ENCODE measurements around the gene CDK6.

The CDK6 gene

DNA sequence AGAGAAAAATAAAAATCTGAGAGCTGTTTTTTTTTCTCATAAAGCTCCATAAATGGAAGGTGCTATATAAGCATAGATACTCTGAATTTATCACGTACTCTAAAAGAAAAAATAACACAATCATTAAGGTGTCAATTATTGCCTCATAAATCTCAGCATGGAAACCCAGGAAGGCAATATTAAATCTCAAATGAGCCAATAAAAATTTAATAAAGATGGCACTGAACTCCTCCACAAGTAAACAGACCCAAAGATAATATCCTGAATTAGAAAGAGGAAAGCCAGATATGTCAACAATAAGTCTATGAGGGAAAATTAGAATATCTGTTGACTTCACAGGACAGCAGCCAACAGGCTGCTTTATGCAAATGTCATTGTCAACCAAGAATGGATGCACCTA lies 66.5 kb downstream of the CDK6 start:
- H3K36me3 ChIP-seq (ENCODE audit: insufficient read depth, low read length): peaks cover 96% of the 10 kb centered on the region
- H4K20me1 ChIP-seq (ENCODE audit: insufficient read depth, low read length): peaks cover 18% of the 10 kb centered on the region; the same call in 1 of the 2 replicates
- peaks cover 86% of the 10 kb centered on the region for H3K4me1 ChIP-seq (ENCODE audit: insufficient read depth, low read length)
- no peaks in the 10 kb centered on the region for H3K27me3 ChIP-seq (ENCODE audit: insufficient read depth, low read length, poor library complexity)
- no peak for TF ChIP-seq EZH2 (IDR thresholded peaks at IDR 0.05; ENCODE audit: borderline replicate concordance, low read depth, low read length, severe bottlenecking)
- TF ChIP-seq, protein P1, sequence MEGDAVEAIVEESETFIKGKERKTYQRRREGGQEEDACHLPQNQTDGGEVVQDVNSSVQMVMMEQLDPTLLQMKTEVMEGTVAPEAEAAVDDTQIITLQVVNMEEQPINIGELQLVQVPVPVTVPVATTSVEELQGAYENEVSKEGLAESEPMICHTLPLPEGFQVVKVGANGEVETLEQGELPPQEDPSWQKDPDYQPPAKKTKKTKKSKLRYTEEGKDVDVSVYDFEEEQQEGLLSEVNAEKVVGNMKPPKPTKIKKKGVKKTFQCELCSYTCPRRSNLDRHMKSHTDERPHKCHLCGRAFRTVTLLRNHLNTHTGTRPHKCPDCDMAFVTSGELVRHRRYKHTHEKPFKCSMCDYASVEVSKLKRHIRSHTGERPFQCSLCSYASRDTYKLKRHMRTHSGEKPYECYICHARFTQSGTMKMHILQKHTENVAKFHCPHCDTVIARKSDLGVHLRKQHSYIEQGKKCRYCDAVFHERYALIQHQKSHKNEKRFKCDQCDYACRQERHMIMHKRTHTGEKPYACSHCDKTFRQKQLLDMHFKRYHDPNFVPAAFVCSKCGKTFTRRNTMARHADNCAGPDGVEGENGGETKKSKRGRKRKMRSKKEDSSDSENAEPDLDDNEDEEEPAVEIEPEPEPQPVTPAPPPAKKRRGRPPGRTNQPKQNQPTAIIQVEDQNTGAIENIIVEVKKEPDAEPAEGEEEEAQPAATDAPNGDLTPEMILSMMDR (IDR thresholded peaks at IDR 0.05; ENCODE audit: borderline replicate concordance, extremely low read depth, low read length, poor library complexity, severe bottlenecking): no peak
- no peak overlapping the region for H3K4me2 ChIP-seq (ENCODE audit: insufficient read depth, low read length)
- DNase-seq (no peak), ATAC-seq (ENCODE audit: insufficient read depth, low read depth) (no peak)
- no peak overlapping the region for H2AFZ ChIP-seq (ENCODE audit: low read depth, low read length)
- peaks cover 99% of the 10 kb centered on the region for H3K79me2 ChIP-seq (ENCODE audit: insufficient read depth, low read length)
- H3K9ac ChIP-seq (ENCODE audit: low read depth, low read length): no peak overlapping the region
- H3K4me3 ChIP-seq (ENCODE audit: low read depth in 1 of 2, low read length in 2 of 2): no peak overlapping the region
- H3K9me3 ChIP-seq (ENCODE audit: insufficient read depth, low read length, severe bottlenecking): no peaks in the 10 kb centered on the region
- peak overlapping the region; percentile 6; the same call in 1 of the 2 replicates for H3K27ac ChIP-seq (ENCODE audit: low read length)

GRCh38 chr7:92769394-92769699 lies 67.0 kb downstream of the CDK6 start:
- H3K4me2 ChIP-seq (ENCODE audit: insufficient read depth, low read length): no peak overlapping the region

GRCh38 chr7:92768501-92769393 lies 67.6 kb downstream of the CDK6 start:
- Histone ChIP-seq H2AFZ (ENCODE audit: low read depth, low read length) (no peak overlapping the region), H3K4me1 (ENCODE audit: insufficient read depth, low read length) (peaks cover 95% of the 10 kb centered on the region), H3K9me3 (ENCODE audit: insufficient read depth, low read length, severe bottlenecking) (no peaks in the 10 kb centered on the region), H3K4me3 (ENCODE audit: low read depth in 1 of 2, low read length in 2 of 2) (no peak overlapping the region), H3K9ac (ENCODE audit: low read depth, low read length) (no peak overlapping the region), H4K20me1 (ENCODE audit: insufficient read depth, low read length) (peaks cover 17% of the 10 kb centered on the region; the same call in 1 of the 2 replicates), H3K27ac (ENCODE audit: low read length) (peak overlapping the region; percentile 52), H3K79me2 (ENCODE audit: insufficient read depth, low read length) (peaks cover 99% of the 10 kb centered on the region), H3K27me3 (ENCODE audit: insufficient read depth, low read length, poor library complexity) (no peaks in the 10 kb centered on the region), H3K4me2 (ENCODE audit: insufficient read depth, low read length) (peak overlapping the region; percentile 9; the same call in 1 of the 2 replicates), H3K36me3 (ENCODE audit: insufficient read depth, low read length) (peaks cover 95% of the 10 kb centered on the region)
- TF ChIP-seq EZH2 (IDR thresholded peaks at IDR 0.05; ENCODE audit: borderline replicate concordance, low read depth, low read length, severe bottlenecking): no peak
- TF ChIP-seq, protein P1 (IDR thresholded peaks at IDR 0.05; ENCODE audit: borderline replicate concordance, extremely low read depth, low read length, poor library complexity, severe bottlenecking): no peak
- no peak for DNase-seq
- 0 out of 3 replicates have a peak, but pooled peaks have one; percentile 23 for ATAC-seq (ENCODE audit: insufficient read depth, low read depth)

More at GRCh38 chr7:92769394-92769699, 67.0 kb downstream of the CDK6 start:
- Histone ChIP-seq H3K9ac (ENCODE audit: low read depth, low read length) (no peak overlapping the region), H3K4me3 (ENCODE audit: low read depth in 1 of 2, low read length in 2 of 2) (no peak overlapping the region), H3K4me1 (ENCODE audit: insufficient read depth, low read length) (peaks cover 91% of the 10 kb centered on the region), H3K9me3 (ENCODE audit: insufficient read depth, low read length, severe bottlenecking) (no peaks in the 10 kb centered on the region), H3K36me3 (ENCODE audit: insufficient read depth, low read length) (peaks cover 96% of the 10 kb centered on the region), H3K79me2 (ENCODE audit: insufficient read depth, low read length) (peaks cover 99% of the 10 kb centered on the region), H2AFZ (ENCODE audit: low read depth, low read length) (no peak overlapping the region), H3K27ac (ENCODE audit: low read length) (peak overlapping the region; percentile 6; the same call in 1 of the 2 replicates), H3K27me3 (ENCODE audit: insufficient read depth, low read length, poor library complexity) (no peaks in the 10 kb centered on the region), H4K20me1 (ENCODE audit: insufficient read depth, low read length) (peaks cover 14% of the 10 kb centered on the region; the same call in 1 of the 2 replicates)
- no peak for DNase-seq
- TF ChIP-seq EZH2 (IDR thresholded peaks at IDR 0.05; ENCODE audit: borderline replicate concordance, low read depth, low read length, severe bottlenecking): no peak
- TF ChIP-seq, protein P1 (IDR thresholded peaks at IDR 0.05; ENCODE audit: borderline replicate concordance, extremely low read depth, low read length, poor library complexity, severe bottlenecking): no peak
- no peak for ATAC-seq (ENCODE audit: insufficient read depth, low read depth)
